Right cardiac atrium (tissue), 5 donors: ENCODE measurements around the gene APCDD1. TPM values are rescaled to one million over a fixed set of nuclear protein-coding genes. Genes with fewer than 3 reads are reported as not detected.

Experiments
- ATAC-seq, 2 donors: fragments of 200-7000 bp; cut with Tn5 transposase; one replicate each; pipeline versions ENCODE4 v1.8.0 to v1.9.1; 2020; ENCODE audit warnings: moderate library complexity in 2 of 2, mild to moderate bottlenecking in 1 of 2
- DNase-seq, 3 donors: peaks; one replicate each; pipeline ENCODE4 v3.0.0-alpha.2; 2020
- H3K27ac ChIP-seq: one replicate; pipeline ENCODE4 v1.5.1; 2013; ENCODE audit warnings: mild to moderate bottlenecking, low read length, control low read depth, moderate library complexity
- H3K27me3 ChIP-seq: one replicate; pipeline ENCODE4 v1.6.1; 2013; ENCODE audit not compliant: control insufficient read depth, insufficient read depth
- H3K4me1 ChIP-seq: one replicate; pipeline ENCODE4 v1.6.1; 2013; ENCODE audit warnings: low read length; ENCODE audit not compliant: control insufficient read depth, insufficient read depth
- H3K4me3 ChIP-seq: one replicate; pipeline ENCODE4 v1.5.1; 2013; ENCODE audit warnings: low read length, control low read depth
- H3K9me3 ChIP-seq: one replicate; pipeline ENCODE4 v1.6.1; 2013; ENCODE audit warnings: low read length; ENCODE audit not compliant: control insufficient read depth
- WGBS: extraction: QIAGEN DNeasy Blood & Tissue Kit; methylation state at CpG from one replicate; pipeline ENCODE4 v1.1.7; 2013; 5-methylcytosine and 5-hydroxymethylcytosine counted together
- intact Hi-C, 4 donors: fragments of 100-400 bp; cut with DNase I; formaldehyde crosslinking; loops; one replicate each; pipeline versions ENCODE4 v1.11.0 to v1.14.0; 2022 to 2023
- long read RNA-seq, 4 donors: library from polyadenylated mRNA; unstranded; transcript quantifications; one replicate each; pipeline ENCODE4 v2.0.0, GENCODE V29; 2020 to 2021
- polyA plus RNA-seq: library from polyadenylated mRNA; stranded (reverse); fragments of 200-250 nt; gene quantifications from one replicate; pipeline ENCODE4 v1.2.3, GENCODE V29; 2013
- total RNA-seq, 4 donors: library from RNA; stranded (reverse); fragmentation: NEBNext Ultra II Directional; extraction: Animal tissue kit (Norgen Biotek cat#: 25700); gene quantifications; one replicate each; pipeline ENCODE4 v1.2.1, GENCODE V29; 2021
- donor health status: healthy with polysubstance abuse.
- donor health status: DM: no; HTN: yes; CAD: no.
- donor health status: DM: no; HTN: no; CAD: no.
- donor health status: DM: no; HTN: yes; CAD: no; lungs with severe emphysema.
- donor health status: DM: yes; HTN: yes; CAD: no.

The APCDD1 gene
- total RNA-seq, result 10 to 100 TPM; 31.4 to 76.1 (median 49.9) TPM
- polyA plus RNA-seq, result 18.2 TPM
- long read RNA-seq, donor 1, transcript APCDD1-201 (5 exons, 3,809 nt), result major isoform, 79 of 119 reads
- long read RNA-seq, donor 1, partial matches to known transcripts, result 32 of 119 reads
- long read RNA-seq, donor 1, other reads (novel, unspliced or antisense), result 8 of 119 reads
- long read RNA-seq, donor 2, transcript APCDD1-201 (5 exons, 3,809 nt), result major isoform, 27 of 37 reads
- long read RNA-seq, donor 2, partial matches to known transcripts, result 8 of 37 reads
- long read RNA-seq, donor 2, other reads (novel, unspliced or antisense), result 2 of 37 reads
- long read RNA-seq, donor 3, transcript APCDD1-201 (5 exons, 3,809 nt), result major isoform, 5 of 145 reads
- long read RNA-seq, donor 3, partial matches to known transcripts, result 136 of 145 reads
- long read RNA-seq, donor 3, other reads (novel, unspliced or antisense), result 2 of 145 reads
- long read RNA-seq, donor 4, transcript APCDD1-201 (5 exons, 3,809 nt), result major isoform, 29 of 40 reads
- long read RNA-seq, donor 4, partial matches to known transcripts, result 4 of 40 reads
- long read RNA-seq, donor 4, other reads (novel, unspliced or antisense), result 7 of 40 reads

DNA sequence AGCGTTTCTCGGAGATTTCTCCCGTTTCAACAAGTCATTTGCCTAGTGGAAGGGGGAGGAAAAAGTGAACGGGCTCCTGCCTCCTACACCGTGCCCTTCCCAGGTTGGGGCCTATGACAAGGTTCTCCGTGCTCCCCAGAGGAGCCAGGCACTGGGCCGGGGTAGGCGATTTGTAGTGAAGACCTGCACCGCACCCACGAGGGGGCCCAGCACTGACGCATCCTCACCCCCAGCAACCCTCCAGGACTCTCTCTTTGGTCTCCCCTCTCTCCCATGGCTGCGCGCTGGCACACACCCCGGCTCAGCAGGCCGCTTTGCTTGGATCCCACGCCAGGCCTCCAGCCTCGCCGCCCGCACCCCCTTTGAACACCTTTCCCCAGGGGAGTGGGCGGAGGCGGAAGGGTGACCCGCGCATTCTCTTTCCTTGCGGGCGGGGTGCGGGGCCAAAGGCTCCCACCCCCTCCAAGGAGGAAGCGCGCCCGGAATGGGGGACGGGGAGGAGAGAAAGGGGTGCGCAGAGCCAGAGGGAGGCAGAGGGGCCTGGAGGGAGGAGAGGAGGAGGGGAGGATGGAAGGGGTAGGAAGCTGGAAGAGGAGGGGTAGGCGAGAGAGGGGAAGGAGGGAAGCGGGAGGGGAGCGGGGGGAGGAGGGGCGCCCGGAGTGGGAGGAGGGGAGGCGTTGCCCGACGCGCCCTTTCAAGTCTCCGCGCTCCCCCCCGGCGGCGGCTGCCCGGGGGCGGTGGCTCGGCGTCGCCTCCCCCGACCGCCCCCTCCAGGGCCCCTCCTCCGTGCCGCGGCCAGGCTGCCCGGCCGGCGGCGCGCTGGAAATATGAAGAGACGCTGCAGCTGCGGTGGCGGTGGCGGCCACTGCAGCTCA lies at the start of gene APCDD1:
Gene APCDD1, plus strand, starts transcription at position 830 of the 875 bp plus-strand sequence. CDS start 347 bp downstream, outside the sequence.
- DNase-seq (peak; percentile 86 to 94 (median 93)), ATAC-seq (peak; percentile 92)
- Histone ChIP-seq H3K27me3 (no peaks in the 10 kb centered on the region), H3K9me3 (no peaks in the 10 kb centered on the region), H3K4me1 (no peaks in the 10 kb centered on the region), H3K27ac (peak within 1 kb of the TSS; percentile 69), H3K4me3 (peak within 1 kb of the TSS; percentile 74)
- 17% methylated on average over 59 of the region's 64 CpGs for WGBS
- intact Hi-C loops, result no loop called here

- intact Hi-C loops, result no loop called here
- peak; percentile 54 to 68 for ATAC-seq
Observed at GRCh38 chr18:10405014-10405493, 49.4 kb upstream of the APCDD1 start.

GRCh38 chr18:10405816-10406663 lies 48.4 kb upstream of the APCDD1 start:
- Histone ChIP-seq H3K4me3 (no peak overlapping the region), H3K27ac (no peak overlapping the region), H3K27me3 (no peaks in the 10 kb centered on the region), H3K4me1 (peaks cover 7% of the 10 kb centered on the region), H3K9me3 (no peaks in the 10 kb centered on the region)
- intact Hi-C loops, result no loop called here
- WGBS, result 43% methylated on average over 16 of the region's 16 CpGs
- ATAC-seq, result peak in 1 of 2 donors; percentile 32
- peak in 1 of 3 donors; percentile 57 for DNase-seq

More at GRCh38 chr18:10405014-10405493, 49.4 kb upstream of the APCDD1 start:
- Histone ChIP-seq H3K4me1 (peaks cover 3% of the 10 kb centered on the region), H3K27ac (no peak overlapping the region), H3K27me3 (no peaks in the 10 kb centered on the region), H3K9me3 (no peaks in the 10 kb centered on the region), H3K4me3 (no peak overlapping the region)
- 35% methylated on average over 10 of the region's 10 CpGs for WGBS
- DNase-seq, result peak; percentile 26 to 62 (median 57)

DNA sequence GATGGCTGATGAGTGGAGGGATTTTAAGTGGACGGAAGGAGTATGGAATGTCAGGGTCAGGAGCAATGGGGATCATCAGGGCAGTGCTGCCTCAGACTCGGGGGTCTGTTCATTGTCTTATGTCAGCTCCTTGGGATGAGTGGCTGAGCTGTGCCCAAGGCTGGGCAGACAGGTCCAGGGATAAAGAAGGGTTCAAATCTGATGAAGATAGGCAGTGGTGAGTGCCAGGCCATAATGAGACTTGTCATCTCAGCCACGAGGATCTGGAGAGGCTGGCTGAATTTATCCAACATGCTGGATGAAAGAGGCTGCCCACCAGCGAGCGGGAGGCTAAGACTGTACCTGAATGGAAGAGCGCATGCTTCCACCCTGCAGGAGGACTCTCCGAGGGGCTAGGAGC lies 46.3 kb upstream of the APCDD1 start:
- Histone ChIP-seq H3K27me3 (no peaks in the 10 kb centered on the region), H3K9me3 (no peaks in the 10 kb centered on the region), H3K4me3 (no peak overlapping the region), H3K27ac (no peak overlapping the region), H3K4me1 (peaks cover 7% of the 10 kb centered on the region)
- intact Hi-C loops, result no loop called here
- ATAC-seq (no peak), DNase-seq (no peak)
- WGBS, result 66% methylated on average over 7 of the region's 7 CpGs

GRCh38 chr18:10409041-10409440 lies 45.4 kb upstream of the APCDD1 start:
- no peaks in the 10 kb centered on the region for H3K9me3 ChIP-seq
- H3K4me1 ChIP-seq, result peaks cover 7% of the 10 kb centered on the region
- no peak for DNase-seq
- intact Hi-C loops, result no loop called here
- H3K27ac ChIP-seq, result no peak overlapping the region
- H3K27me3 ChIP-seq, result no peaks in the 10 kb centered on the region
- no peak overlapping the region for H3K4me3 ChIP-seq
- ATAC-seq, result no peak

DNA sequence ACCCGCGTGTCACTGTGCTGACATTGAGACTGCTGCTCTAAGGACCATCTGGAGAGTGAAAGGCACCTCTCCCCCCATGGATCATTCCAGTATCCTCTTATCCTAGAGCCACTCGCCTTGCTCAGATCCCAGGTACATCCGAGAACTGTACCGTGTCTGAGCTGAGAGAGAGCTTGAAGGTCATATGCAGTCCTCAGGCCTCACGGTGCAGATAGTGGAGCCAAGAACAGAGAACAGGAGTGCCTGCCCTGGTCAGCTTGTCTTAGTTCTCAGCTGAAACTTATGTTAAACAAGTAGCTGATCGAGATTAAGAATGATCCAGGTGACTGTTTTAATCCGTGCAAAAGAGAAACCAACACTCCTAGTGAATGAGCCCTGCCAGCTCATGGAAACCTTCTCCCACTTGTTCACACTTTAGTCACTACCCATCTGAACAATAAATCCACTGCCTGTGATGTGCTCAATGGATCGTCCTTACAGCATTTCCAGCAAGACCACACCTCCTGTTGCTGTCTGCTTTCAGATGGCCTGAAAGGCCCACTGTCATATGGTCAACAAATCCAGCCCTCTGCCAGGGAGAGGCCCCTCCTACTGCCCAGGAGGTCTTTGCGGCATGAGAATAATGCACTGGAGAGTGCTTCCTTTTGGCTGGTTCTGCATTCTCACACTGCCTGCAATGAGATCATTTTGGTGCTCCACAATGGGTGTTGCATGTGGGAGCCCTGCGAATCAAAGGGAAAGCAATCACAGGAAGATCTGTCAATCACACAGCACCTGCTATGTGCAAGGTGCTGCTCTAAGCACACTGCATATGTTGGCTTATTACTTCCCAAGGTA lies 43.7 kb upstream of the APCDD1 start:
- Histone ChIP-seq H3K9me3 (no peaks in the 10 kb centered on the region), H3K4me3 (no peak overlapping the region), H3K4me1 (peaks cover 7% of the 10 kb centered on the region), H3K27ac (no peak overlapping the region), H3K27me3 (no peaks in the 10 kb centered on the region)
- intact Hi-C loops, result no loop called here
- ATAC-seq (no peak), DNase-seq (no peak)
- WGBS, result 75% methylated on average over 11 of the region's 11 CpGs

DNA sequence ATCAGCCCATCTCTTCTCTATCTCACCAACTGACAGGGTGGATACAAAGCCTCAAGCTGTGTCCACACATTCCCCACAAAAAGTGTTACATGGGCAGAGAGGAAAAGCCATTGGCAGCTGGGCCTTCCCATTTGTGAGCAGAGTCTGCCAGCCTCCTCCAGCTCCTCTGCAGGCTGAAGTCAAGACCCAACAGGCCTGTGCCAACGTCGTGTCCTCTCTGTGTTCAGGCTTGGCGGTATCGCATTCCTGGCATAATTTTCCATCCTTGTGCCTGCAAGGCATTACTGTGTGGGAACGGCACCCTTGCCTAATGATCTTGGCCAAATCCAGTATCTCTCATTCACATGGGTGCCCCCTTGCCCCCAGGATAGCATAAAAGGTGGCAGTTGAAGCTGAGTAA lies 41.5 kb upstream of the APCDD1 start:
- DNase-seq (no peak), ATAC-seq (peak in 1 of 2 donors; percentile 40)
- no peak overlapping the region for H3K27ac ChIP-seq
- H3K27me3 ChIP-seq, result no peaks in the 10 kb centered on the region
- peaks cover 3% of the 10 kb centered on the region for H3K4me1 ChIP-seq
- intact Hi-C loops, result no loop called here
- no peaks in the 10 kb centered on the region for H3K9me3 ChIP-seq
- 64% methylated on average over 5 of the region's 5 CpGs for WGBS
- no peak overlapping the region for H3K4me3 ChIP-seq

DNA sequence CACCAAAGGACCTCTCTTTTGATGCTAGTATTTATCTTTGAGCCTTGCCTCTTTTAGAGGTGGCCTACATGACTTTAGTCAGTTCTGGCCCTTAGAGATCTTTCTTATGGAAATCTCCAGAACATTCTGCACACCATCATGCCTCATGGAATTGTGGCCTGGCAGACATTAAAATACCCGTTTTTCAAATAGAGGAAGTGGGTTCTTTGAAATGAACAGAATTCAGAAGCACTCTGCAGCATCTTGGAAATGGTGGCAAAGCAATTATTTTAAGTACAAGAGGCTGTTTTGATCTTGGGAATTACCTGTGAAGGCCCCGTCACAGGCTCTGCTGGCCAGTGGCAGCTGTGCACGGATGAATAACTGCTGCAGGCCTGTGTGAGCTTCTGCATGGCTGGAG lies 40.7 kb upstream of the APCDD1 start:
- ATAC-seq, result no peak
- Histone ChIP-seq H3K27ac (no peak overlapping the region), H3K4me1 (peaks cover 3% of the 10 kb centered on the region), H3K27me3 (no peaks in the 10 kb centered on the region), H3K4me3 (no peak overlapping the region), H3K9me3 (no peaks in the 10 kb centered on the region)
- WGBS, result 71% methylated on average over 3 of the region's 3 CpGs
- intact Hi-C loops, result no loop called here
- DNase-seq, result no peak

- H3K9me3 ChIP-seq, result no peaks in the 10 kb centered on the region
- no peaks in the 10 kb centered on the region for H3K27me3 ChIP-seq
- peaks cover 3% of the 10 kb centered on the region for H3K4me1 ChIP-seq
- ATAC-seq (no peak), DNase-seq (no peak)
- intact Hi-C loops, result no loop called here
- no peak overlapping the region for H3K4me3 ChIP-seq
- H3K27ac ChIP-seq, result no peak overlapping the region
- 93% methylated on average over 23 of the region's 23 CpGs for WGBS
Observed at GRCh38 chr18:10414293-10414842, 40.1 kb upstream of the APCDD1 start.
